ENCODE results near the gene NLGN4Y.

The NLGN4Y gene

DNA sequence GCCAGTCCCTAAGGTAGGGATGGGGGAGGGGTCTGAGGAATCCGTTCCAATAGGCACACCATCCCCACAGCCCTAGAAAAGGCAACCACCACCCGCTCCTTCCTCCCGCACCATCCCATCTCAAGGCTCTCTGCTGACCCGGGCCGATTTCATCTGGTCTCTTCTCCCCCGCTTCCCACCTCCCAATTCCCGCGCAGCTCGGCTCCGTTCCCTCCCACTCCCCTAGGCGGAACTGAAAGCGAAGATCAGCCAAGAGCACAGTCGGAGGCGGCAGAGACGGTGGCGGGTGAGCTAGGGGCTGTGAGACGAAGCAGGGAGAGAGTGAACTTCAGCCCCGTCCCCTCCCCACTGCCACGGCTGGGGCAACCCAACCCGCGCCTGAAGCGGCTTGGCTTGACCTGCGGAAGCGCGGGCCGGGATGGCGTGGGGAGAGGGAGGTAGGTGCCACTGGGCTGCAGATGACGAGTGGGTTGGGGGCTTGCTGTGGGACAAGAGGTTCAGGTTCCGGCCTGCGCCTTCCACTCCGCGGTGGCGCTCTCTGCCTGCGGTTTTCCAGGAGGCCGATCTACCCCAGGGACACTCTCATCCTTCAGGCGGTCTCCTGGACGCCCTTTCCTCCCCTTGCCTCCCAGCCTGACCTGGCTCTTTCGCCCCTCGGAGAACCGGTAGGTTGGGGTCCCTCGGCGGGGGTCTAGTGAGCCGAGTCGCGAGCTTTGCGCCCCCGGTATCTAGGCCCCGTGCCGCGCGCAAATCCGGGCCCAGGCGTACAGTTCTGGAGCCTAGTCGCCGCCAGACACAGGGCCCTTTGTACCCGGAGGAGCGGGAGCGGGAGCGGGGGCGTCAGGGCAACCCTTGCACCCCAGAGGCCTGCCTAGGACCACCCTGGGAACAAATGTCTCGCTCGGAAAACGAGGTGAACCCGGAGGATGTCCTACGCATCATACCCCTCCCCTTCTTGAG, at the start of gene NLGN4Y:
NLGN4Y (plus strand) TSS at position 258 of the 960 bp plus-strand sequence. CDS start 97,591 bp downstream, outside the sequence.
- DNase-seq: no peak

DNA sequence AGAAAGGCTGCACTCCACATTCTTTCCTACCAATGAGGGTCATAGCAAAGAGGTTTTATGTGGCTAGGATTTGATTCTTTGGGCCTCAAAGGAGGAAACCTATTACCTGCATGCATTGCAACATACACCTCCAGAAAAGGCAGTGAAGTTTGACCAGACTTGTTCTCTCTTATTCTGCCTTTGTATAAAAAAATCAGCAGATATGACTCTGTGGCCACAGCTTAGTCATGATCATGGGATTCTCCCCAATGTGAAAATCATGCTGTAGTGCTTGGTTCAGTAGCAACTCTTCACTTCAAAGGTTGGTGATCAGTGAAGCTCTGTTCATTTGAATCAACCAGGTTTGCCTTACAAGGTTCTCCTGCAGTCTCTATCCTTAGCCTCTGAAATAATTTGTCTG, 38.4 kb upstream of the NLGN4Y start:
- no peak for DNase-seq

DNA sequence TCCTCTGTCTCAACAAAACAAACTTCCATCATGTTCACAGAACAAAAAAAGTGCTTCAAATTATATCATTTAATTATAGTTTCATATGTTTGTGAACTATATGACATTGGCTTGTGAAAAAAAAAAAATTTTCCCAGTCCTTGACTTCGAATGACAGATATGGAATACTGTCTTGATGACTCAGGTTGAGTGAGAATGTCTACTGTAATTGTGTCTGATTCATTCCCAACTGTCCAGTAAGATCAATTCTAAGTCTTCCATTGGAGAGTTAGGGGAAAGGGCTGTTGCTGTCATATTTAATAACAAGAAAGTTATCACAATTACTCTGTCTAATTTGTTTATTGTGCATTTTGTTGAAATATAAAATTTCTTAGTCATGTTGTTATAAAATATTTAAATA, 34.1 kb upstream of the NLGN4Y start:
- no peak for DNase-seq

DNA sequence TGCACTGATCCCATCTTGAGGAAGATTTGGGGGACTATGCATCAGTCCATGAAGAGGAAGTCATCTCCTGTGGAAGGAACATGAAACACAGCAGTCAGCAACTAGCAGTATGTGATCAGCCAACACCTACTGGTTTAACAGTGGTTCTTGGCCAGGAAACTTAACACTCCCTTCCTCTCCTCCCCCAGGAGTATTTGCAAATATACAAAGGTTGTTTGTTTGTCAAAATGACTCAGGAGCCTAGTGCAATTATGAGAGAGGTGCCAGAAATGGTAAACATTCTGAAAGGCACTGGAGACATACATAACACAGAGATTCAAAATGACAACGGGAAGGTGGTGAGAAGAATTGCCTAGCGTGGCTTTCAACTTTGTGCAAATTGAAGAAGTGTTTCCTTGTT, 26.3 kb upstream of the NLGN4Y start:
- no peak for DNase-seq

DNA sequence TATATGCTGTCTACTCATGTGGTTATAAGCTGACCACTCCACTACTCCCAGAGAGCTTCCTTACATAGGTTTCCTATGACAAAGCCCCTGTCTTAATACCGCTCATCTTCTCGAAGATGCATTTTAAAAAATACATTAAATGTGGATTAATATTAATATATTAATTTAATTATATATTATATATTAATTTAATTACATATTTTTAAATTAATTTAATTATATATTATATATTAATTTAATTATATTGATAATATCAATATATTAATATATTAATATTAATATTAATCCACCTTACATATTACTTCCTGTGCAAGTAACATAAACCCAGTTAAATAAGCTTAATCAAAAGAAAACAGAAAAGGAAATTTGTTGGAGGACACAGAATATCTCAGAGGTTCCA, 19.7 kb upstream of the NLGN4Y start:
- DNase-seq: no peak

DNA sequence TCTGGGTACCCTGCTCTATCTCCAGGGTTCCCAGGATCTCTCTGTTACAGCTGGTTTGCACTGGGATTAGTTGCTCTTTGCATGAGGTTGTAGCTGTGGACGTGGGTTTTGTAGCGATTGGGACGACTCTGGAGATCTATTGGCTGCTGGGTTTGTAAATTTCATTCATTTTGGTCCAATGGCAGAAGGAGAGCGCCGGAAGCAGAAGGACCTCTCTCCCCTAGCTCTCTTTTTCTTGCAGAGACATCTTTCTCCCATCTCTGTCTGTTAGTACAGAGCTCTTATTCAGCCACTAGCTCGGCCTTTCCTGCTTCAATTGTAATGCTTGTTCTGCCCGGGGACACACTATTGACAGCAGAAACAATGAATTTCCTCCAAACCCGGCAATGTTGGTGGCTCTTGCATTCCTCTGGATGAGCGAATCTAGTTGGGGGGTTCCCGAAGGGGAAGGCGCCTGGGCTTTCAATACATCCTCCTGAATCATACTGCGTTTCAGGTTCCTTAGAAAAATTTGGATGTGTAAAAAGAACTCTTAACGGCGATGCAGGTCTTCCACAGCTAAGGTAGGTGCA, 1.9 kb upstream of the NLGN4Y start:
- DNase-seq: no peak

DNA sequence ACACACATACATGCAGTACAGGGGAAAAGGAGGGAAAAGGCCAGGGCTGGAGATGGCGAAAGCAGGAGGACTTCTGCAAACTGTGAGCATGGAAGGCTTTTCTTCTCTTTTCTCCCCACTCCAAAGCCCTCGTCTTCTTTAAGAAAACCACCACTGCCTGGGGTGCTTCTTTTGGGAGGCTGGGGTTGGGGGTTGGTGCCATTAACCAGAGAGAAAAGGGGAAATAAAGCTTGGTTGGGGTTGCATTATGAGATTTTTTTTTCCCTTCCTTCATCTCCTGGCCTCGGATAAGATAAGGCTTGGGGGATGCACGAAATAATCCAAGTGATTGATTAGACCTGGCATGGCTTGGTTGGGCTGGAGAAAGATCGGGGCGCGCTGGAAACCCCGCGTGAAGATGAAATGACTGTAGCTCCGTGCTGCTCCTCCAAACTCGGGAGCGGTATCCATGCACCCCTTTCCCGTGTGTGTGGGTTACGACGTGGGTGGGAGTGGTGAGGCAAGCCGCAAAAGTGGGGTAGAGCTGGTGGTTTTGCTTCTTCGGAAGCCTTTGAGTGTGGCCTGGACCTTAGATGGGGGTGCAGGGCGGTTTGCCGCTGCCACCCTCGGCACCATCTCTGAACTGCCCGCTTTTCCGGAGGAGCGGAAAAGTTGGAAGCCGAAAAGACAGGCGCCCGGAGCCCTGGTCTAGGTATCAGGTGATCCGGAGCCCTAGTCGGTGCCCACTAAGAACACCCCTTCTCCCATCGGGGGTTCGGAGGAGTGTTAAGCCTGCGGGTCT, 648 bp upstream of the NLGN4Y start:
- no peak for DNase-seq

DNA sequence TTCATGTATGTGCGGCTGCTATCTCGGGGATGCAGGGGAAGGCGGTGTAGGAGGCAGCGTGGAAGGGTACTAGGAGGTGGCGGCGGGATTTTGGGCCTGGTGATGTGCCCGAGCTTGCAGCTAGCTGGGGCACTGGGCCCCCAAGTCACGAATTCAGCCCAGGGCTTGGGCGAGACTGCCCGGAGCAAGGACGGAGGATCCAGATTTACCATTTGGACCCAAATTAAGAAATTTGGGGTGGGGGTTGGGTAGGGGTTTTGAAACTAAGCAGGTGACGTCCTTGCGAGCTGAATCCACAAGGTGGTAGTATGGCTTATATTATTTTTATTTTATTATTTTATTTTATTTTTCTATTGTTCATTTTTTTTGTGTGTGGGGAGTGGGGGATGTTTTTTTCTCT, 986 bp downstream of the NLGN4Y start:
- no peak for DNase-seq

DNA sequence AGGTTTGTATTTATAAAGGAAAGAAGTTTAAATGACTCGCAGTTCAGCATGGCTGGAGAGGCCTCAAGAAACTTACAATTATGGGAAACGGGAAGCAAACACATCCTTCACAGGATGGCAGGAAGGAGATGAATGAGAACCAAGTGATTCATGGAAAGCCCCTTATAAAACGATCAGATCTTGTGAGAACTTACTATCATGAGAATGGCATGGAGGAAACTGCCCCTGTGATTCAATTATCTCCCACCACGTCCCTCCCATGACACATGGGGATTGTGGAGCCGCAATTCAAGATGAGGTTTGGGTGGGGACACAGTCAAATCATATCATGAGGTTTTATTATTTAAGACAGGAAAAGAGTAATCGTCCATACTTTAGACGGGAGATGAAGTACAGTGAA, 4.0 kb downstream of the NLGN4Y start:
- no peak for DNase-seq

DNA sequence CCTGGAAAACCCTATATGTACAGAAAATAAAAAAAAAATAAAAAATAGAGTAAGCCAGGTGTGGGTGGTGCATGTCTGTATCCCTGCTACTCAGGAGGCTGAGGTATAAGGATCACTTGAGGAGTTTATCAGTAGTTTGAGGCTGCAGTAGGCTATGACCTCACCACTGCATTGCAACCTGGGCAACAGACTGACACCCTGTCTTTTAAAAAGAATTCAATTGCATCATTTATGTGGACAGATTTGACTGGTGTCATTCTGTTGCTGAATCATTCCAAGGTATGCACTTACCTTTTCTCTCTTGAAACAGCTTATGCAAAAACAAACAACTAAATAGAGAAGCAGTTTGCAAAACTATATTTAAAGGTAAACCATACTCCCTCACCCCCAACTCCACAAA, 12.4 kb downstream of the NLGN4Y start:
- DNase-seq: no peak

DNA sequence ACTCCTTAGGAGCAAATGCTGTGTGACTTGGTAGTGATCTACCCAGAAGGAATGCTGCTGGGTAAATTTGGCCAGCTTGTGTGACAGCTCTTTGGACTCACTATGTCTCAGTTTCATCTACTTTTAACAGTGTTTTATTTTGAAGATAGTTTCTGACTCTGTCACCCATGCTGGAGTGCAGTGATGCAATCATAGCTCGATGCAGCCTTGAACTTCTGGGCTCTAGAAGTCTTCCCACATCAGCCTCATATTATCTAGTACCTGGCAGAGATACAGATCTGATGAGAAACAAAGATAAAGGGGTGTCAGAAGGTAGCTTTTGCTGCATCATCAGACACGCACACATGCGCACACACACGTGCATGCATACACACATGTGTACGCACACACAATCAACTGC, 19.2 kb downstream of the NLGN4Y start:
- no peak for DNase-seq

DNA sequence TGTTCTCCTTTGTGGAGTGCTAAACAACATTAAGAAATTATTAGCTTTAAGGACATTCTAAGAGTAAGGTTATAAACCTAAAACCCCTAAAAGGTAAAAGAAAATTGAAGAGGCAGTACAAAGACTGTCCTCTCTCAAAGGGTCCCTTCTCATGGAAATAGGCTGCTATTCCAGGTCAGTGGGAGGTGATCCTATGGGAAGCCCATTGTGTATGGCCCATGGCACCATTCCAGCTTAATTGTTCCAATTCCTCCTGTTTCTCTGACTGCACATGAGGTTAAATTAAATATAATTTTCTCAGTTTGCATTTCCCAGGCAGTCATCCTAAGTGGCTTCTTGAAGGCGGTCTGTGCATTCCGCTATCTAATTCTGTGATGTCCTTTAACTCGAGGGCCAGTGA, 57.0 kb downstream of the NLGN4Y start:
- DNase-seq: no peak

DNA sequence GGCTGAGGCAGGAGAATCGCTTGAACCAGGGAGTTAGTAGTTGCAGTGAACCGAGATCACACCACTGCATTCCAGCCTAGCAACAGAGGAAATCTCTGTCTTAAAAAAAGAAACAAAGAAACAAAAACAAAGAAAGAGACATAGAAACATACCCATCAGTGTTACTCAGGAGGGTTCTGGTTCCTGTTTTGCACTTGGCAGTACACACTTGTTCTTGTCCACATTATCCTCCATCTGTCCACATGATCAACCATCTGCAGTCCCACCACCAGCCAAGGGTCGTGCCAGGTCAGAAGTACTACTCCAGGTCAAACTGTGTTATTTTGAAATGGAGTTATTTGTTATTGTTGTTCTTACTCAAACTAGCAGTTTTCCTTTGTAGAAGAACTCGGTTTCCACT, 62.4 kb downstream of the NLGN4Y start:
- DNase-seq: no peak

DNA sequence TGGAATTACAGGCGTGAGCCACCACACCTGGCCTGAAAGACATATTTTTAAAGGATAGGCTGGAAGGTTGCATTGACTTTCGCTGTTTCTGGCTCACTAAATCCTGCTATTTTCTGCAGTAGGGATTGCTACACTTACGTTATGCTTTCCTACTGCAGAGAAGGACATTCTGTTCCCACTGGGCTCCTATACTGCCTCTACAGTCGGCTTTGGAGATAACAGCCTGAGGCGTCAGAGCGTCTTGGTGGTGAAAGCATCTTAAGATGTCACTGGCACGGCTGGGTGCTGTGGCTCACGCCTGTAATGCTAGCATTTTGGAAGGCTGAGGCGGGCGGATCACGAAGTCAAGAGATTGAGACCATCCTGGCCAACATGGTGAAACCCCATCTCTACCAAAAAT, 77.0 kb downstream of the NLGN4Y start:
- no peak for DNase-seq

DNA sequence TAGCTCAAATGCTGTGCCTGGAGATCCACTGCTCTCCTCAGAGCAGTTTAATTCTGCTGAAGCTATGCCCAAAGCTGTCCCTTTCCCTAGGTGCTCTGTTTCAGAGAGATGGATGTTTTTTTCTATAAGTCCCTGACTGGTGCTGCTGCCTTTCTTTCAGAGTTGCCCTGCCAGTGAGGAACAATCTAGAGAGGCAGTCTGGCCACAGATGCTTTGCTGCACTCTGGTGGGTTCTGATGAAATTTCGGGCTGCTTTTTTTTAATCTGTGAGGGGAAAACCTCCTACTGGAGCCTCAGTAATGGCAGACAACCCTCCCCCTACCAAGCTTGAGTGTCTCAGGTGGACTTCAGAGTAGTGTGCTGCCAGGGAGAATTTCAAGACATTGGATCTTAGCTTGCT, 93.3 kb downstream of the NLGN4Y start:
- DNase-seq: no peak

DNA sequence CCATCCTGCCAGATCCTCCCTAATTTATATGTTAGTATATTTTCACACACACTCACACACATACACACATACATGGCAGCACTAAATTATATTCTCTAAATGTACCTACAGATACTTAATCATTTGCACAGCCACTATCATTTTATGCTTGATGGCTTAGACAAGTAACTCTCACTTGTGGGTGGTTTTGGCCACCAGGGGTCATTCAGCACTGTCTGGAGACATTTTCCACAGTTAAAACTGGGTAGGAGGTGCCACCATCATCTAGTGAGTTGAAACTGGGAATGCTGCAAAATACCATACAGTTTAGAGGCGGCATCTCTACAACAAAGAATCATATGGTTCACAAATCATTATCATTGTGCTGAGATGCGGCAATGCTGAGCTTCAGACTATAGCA, 94.2 kb downstream of the NLGN4Y start:
- no peak for DNase-seq

DNA sequence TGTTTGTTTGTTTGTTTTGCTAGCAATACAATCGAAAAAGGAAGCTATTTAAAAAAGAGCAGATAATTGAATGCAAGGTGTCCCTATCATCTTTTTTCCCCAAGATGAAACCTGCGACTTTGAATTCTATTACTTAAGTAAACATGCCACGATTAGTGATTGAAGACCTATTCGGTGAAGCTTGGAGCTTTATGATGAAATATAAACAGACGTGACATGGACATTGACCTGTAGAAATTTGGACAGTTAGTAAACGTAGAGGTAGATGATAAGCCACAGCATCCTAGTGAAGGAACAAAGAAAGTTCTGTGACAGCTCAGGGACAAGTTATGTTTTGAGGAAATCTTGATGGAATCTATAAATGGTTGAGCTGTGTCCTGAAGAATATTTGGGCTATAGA, 103.9 kb downstream of the NLGN4Y start:
- DNase-seq: no peak

DNA sequence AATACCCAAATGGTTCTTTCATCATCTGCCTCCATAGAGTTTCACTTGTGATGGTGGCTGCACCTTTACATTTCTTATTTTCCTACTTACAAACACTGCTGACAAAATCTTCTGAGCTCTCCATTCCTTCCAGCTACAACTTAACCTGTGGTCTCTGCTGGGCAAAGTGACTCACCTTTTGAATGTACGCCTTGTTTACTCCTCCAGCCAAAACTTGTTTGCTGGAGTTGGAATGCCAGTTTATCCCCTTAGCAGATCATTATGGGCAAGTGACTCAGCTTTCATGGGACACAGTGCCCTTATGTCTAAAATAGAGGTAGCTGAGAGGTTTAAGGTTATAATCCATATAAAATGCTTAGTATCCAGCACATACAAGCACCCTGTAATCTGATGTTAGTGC, 107.3 kb downstream of the NLGN4Y start:
- no peak for DNase-seq

DNA sequence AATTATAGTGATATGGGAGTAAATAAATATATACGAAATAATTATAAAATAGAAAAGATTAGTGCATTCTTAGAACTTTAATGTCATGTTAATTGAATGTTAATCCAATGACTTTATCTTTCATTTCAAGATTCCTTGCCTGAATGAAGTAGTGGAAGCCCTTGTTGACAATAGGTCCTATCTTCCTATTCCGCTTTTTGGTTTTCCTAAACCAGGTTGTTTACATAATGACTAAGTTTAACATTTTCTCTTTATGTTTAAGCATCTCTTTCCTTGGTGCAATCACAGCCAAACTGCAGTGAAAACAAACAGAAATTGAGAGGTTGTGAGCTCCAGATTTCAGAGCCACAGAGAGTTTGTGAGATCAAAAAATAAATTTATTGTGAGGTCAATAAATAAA, 109.4 kb downstream of the NLGN4Y start:
- no peak for DNase-seq

DNA sequence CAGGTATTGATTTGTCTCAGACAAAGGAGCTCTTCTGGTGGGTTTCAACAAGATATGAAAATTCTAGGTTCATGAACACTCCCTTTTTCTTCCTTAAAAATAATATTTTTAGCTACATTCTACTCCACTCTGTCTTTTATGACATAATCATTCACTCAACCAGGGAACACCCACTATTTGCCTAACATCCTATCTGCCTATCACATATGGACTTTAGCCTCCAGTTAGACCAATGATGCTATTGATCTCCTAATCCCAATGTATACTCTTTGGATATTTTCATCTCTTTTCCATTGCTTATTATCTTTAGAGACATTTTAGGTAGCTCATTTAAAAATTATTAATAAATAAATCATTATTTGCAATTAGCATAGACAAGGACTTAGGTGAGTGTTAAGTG, 110.6 kb downstream of the NLGN4Y start:
- no peak for DNase-seq

DNA sequence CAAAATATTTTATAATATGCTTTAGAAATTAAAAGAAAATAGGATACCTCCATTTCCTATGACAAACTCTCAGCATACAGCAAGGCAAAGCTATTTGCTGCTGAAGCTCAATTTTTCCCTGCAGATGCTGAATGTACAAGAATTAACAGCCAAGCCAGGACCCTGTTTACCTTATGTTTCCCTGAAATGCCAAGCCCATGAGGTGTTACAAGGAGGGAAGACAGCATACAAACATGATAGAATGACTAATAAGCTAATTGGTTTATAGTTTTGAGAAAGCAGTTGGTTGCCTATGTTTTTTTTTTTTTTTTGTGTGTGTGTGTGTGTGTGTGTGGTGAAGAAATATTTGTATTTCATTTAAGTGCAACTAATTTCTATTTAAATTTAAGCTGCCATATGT, 113.2 kb downstream of the NLGN4Y start:
- DNase-seq: no peak

DNA sequence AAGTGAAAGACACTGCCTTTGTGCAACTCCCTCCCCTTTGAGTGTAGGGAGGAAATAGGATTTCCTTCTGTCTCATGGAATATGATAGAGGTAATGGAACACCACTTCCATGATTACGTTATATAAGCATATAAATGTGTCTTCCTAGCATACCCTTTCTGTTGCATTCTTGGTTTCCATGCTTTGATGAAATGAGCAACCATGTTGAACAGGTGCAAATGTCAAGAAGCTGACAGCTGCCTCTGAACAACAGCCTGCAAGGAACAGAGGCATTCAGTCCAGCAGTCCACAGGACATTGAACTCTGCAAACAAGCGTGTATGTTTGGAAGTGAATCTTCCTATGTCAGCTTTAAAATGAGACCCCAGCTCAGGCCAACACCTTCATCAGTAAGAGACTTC, 117.5 kb downstream of the NLGN4Y start:
- no peak for DNase-seq

DNA sequence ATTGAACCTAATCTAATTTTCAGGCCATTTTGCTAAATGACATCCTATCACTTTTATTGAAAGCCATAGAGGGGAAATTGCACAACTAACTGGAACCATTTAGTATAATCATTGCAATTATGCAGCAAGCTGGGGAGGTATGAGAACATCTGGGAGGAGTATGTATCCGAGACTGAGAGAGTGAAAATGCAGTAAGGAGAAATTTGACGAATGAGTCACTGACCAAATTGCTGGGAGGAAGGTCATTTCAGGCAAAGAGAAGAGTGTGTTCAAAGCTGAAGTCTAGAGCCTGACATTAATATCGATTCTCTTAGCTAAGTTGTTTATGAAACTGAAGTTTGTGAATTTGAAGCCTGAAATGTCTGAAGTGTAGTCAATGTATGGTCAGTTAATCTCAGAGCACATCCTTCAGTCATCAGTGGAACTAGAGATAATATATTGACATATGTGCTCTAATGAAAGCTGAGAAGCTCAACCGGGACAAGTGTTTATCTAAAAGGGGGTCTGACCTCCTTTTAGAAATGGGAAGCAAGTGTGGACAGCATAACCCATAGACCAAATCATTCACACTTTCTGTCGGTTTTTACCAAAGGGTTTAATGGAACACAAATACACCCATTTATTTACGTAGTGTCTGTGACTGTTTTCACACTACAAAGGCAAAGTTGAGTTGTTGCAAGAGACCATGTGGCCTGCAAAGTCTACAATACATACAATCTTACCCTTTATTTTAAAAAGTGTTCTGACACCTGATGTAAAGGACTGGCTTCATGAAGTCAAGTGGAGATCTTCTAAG, 120.0 kb downstream of the NLGN4Y start:
- DNase-seq: no peak

Data from islet precursor cell (in vitro differentiated cells).